OCI-LY3 (cell line): ENCODE data around the gene NPB.

ENCODE experiments used
- H2AFZ ChIP-seq: fragments of 200-600, 300-600 bp; shearing (Covaris generic); 2 replicates; pipeline ENCODE4 v1.6.0; 2014; ENCODE audit warnings: antibody characterized with exemption, low read depth, low read length
- H3K27ac ChIP-seq: fragments of 200-600, 300-600 bp; sonication (generic); 2 replicates; pipeline ENCODE4 v1.5.1; 2014; ENCODE audit warnings: mild to moderate bottlenecking, low read length, moderate library complexity, mixed read lengths
- H3K27me3 ChIP-seq: fragments of 200-600, 300-600 bp; sonication (generic); 2 replicates; pipeline ENCODE4 v1.6.1; 2014; ENCODE audit warnings: low read depth, low read length, mixed read lengths
- H3K36me3 ChIP-seq: fragments of 200-600, 300-600 bp; sonication (generic); replicated peaks from 2 replicates; pipeline ENCODE3; 2014; ENCODE audit warnings: low read depth, low read length, mixed read lengths
- H3K4me1 ChIP-seq: fragments of 300-600, 200-600 bp; sonication (generic); 2 replicates; pipeline ENCODE4 v1.6.1; 2014; ENCODE audit warnings: low read length, mixed read lengths
- H3K4me2 ChIP-seq: fragments of 200-600, 300-600 bp; sonication (generic); 2 replicates; pipeline ENCODE4 v1.6.1; 2014; ENCODE audit warnings: low read length, mixed read lengths
- H3K4me3 ChIP-seq: fragments of 300-600, 200-600 bp; sonication (generic); 2 replicates; pipeline ENCODE4 v1.5.1; 2014; ENCODE audit warnings: antibody characterized with exemption, mild to moderate bottlenecking, low read length, moderate library complexity
- H3K79me2 ChIP-seq: fragments of 300-600, 200-600 bp; shearing (Covaris generic); 2 replicates; pipeline ENCODE4 v1.6.1; 2014; ENCODE audit warnings: mild to moderate bottlenecking, low read length, mixed read lengths
- H3K9ac ChIP-seq: fragments of 300-600, 200-600 bp; shearing (Covaris generic); 2 replicates; pipeline ENCODE4 v1.6.0; 2014; ENCODE audit warnings: mild to moderate bottlenecking, low read length, moderate library complexity
- H3K9me3 ChIP-seq: fragments of 200-600, 300-600 bp; shearing (Covaris generic); 2 replicates; pipeline ENCODE4 v1.6.1; 2014; ENCODE audit warnings: low read length, mixed read lengths; ENCODE audit not compliant: insufficient read depth
- H4K20me1 ChIP-seq: fragments of 200-600, 300-600 bp; sonication (generic); 2 replicates; pipeline ENCODE4 v1.6.1; 2016; ENCODE audit warnings: low read length, mixed read lengths; ENCODE audit not compliant: insufficient read depth
- CTCF ChIP-seq: fragments of 200-600, 300-600 bp; sonication (generic); IDR thresholded peaks from 2 replicates; pipeline ENCODE4 v1.5.1; 2014; ENCODE audit warnings: antibody characterized with exemption, low read length, low read depth
- EZH2phosphoT487 ChIP-seq: fragments of 200-600 bp; shearing (Covaris generic); IDR thresholded peaks from 2 replicates; pipeline ENCODE4 v1.6.1; 2018; ENCODE audit warnings: antibody characterized with exemption, mixed run types, low read depth

Gene NPB

GRCh38 chr17:81902023-81902652 is at the start of gene NPB:
Gene NPB (plus strand): TSS chr17:81902238. CDS start chr17:81902278, 40 bp downstream.
- H3K4me1 ChIP-seq: no peaks in the 10 kb centered on the region; the same call in 1 of the 2 replicates
- TF ChIP-seq EZH2phosphoT487: no peak
- TF ChIP-seq CTCF: no peak
- no peaks in the 10 kb centered on the region for H3K79me2 ChIP-seq
- H3K4me2 ChIP-seq: no peak within 1 kb of the TSS
- peaks cover 23% of the 10 kb centered on the region for H3K36me3 ChIP-seq
- H4K20me1 ChIP-seq: no peaks in the 10 kb centered on the region
- H3K27ac ChIP-seq: no peak within 1 kb of the TSS
- no peaks in the 10 kb centered on the region for H3K9me3 ChIP-seq
- no peak within 1 kb of the TSS for H3K4me3 ChIP-seq
- no peak within 1 kb of the TSS for H2AFZ ChIP-seq
- no peak within 1 kb of the TSS for H3K9ac ChIP-seq
- H3K27me3 ChIP-seq: no peaks in the 10 kb centered on the region

GRCh38 chr17:81854974-81855774 is 46.9 kb upstream of the NPB start:
- Histone ChIP-seq H3K9me3 (no peaks in the 10 kb centered on the region), H3K4me1 (peaks cover 13% of the 10 kb centered on the region), H3K36me3 (peaks cover 66% of the 10 kb centered on the region), H3K27ac (no peak overlapping the region), H2AFZ (no peak overlapping the region), H3K4me3 (no peak overlapping the region), H3K9ac (no peak overlapping the region), H3K27me3 (no peaks in the 10 kb centered on the region), H4K20me1 (peaks cover 48% of the 10 kb centered on the region), H3K4me2 (no peak overlapping the region), H3K79me2 (peaks cover 85% of the 10 kb centered on the region)
- TF ChIP-seq EZH2phosphoT487 (no peak), CTCF (no peak)

- Histone ChIP-seq H3K4me3 (peak overlapping the region; percentile 98), H3K4me2 (peak overlapping the region; percentile 89), H3K4me1 (peaks cover 22% of the 10 kb centered on the region), H4K20me1 (peaks cover 38% of the 10 kb centered on the region), H3K9ac (no peak overlapping the region), H2AFZ (no peak overlapping the region), H3K27me3 (no peaks in the 10 kb centered on the region), H3K36me3 (peaks cover 51% of the 10 kb centered on the region), H3K9me3 (no peaks in the 10 kb centered on the region), H3K27ac (no peak overlapping the region), H3K79me2 (peaks cover 90% of the 10 kb centered on the region)
- no peak for TF ChIP-seq CTCF
- no peak for TF ChIP-seq EZH2phosphoT487
Measured at GRCh38 chr17:81858170-81858966, 43.7 kb upstream of the NPB start.
